Measurements from ENCODE around the gene AKT3. TPM values are rescaled to one million over a fixed set of nuclear protein-coding genes. Genes with fewer than 3 reads are reported as not detected.

The AKT3 gene
- total and polyA plus RNA-seq, 2 of the 8 experiments (the other 6 are each of a cell fraction or from before 2014, with no cell fraction given): 6.0 to 36.4 TPM

GRCh38 chr1:243731301-243731891 is 118.6 kb downstream of the AKT3 start (continued):
- no peak for TF ChIP-seq CTCF (IDR thresholded peaks at IDR 0.05; ENCODE audit: control extremely low read depth in 1 of 3, insufficient read depth in 1 of 3, low read depth in 1 of 3, low read length in 3 of 3)
- TF ChIP-seq NANOG (IDR thresholded peaks at IDR 0.05; ENCODE audit: insufficient read depth, low read depth, low read length, poor library complexity, severe bottlenecking): no peak
- no peak for TF ChIP-seq HDAC2 (IDR thresholded peaks at IDR 0.05; ENCODE audit: borderline replicate concordance in 1 of 2, low read depth in 2 of 2, low read length in 2 of 2)
- no peak for TF ChIP-seq MAFK (IDR thresholded peaks at IDR 0.05; ENCODE audit: low read depth, low read length)
- TF ChIP-seq SIRT6 (IDR thresholded peaks at IDR 0.05; ENCODE audit: low read length): no peak
- TF ChIP-seq PHF8 (conservative IDR thresholded peaks at IDR 0.05; ENCODE audit: low read depth, low read length): no peak

All from H1 (cell line).